GM12865 (cell line): ENCODE results near the gene ANKRD44.

Experiments
- DNase-seq: peaks from one replicate; pipeline ENCODE4 v3.0.0; 2010; ENCODE audit warnings: low read depth
- H3K4me3 ChIP-seq: 2 replicates; pipeline ENCODE4 v1.5.1; 2011; ENCODE audit warnings: mild to moderate bottlenecking, low read depth, low read length, control low read depth
- CTCF ChIP-seq: IDR thresholded peaks from 2 replicates; pipeline ENCODE4 v1.5.1; 2011; ENCODE audit warnings: low read length, control low read depth, low read depth, inconsistent platforms; ENCODE audit not compliant: insufficient read depth; ENCODE audit errors: missing control alignments

Gene ANKRD44

GRCh38 chr2:196967775-196968174 is 342.8 kb downstream of the ANKRD44 start:
- no peak overlapping the region for H3K4me3 ChIP-seq
- no peak for DNase-seq
- no peak for TF ChIP-seq CTCF

GRCh38 chr2:196967116-196967515 is 343.5 kb downstream of the ANKRD44 start:
- no peak for DNase-seq
- H3K4me3 ChIP-seq: no peak overlapping the region

DNA sequence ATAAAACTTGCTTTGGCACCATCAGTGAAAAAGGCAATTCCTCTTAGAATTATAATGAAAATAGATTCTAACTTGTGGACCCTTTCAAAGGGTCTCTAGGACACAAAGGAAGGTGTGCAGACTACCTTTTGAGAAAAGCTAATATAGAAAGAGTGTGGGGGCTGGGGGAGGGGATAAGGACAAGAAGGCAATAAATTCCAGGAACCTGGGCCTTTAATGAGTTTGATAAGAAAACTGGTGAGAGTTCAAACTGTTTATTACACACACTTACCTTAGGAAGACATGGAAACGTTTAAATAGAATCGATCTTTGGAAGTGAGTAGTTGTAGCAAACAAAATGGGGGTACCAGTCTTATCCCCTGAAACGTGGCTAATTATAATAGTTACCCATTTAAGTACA is 344.5 kb downstream of the ANKRD44 start:
- TF ChIP-seq CTCF: no peak
- no peak overlapping the region for H3K4me3 ChIP-seq
- no peak for DNase-seq

More at GRCh38 chr2:196967116-196967515, 343.5 kb downstream of the ANKRD44 start:
- no peak for TF ChIP-seq CTCF

GRCh38 chr2:196965651-196966050 is 344.9 kb downstream of the ANKRD44 start:
- TF ChIP-seq CTCF: no peak

DNA sequence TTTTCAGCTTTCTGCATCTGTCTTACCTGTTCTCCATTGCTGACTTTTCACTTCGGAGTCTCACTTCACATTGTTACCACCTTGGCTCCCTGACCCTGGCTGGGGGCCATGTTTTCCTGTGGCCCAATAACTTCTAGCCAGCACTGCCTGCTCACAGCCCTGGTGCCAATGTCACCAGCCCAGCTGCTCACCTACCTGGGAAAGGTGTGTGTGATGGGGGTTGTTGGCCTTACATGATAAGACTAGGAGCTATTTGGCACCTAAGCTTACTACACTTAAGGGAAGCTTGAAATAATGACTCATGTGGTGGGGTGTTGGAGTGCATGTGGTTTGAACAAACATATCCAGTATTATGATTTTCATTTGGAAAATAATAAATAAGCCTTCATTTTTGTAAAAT is 346.6 kb downstream of the ANKRD44 start:
- H3K4me3 ChIP-seq: no peak overlapping the region
- DNase-seq: no peak
- TF ChIP-seq CTCF: no peak

More at GRCh38 chr2:196965651-196966050, 344.9 kb downstream of the ANKRD44 start:
- H3K4me3 ChIP-seq: no peak overlapping the region
- no peak for DNase-seq

DNA sequence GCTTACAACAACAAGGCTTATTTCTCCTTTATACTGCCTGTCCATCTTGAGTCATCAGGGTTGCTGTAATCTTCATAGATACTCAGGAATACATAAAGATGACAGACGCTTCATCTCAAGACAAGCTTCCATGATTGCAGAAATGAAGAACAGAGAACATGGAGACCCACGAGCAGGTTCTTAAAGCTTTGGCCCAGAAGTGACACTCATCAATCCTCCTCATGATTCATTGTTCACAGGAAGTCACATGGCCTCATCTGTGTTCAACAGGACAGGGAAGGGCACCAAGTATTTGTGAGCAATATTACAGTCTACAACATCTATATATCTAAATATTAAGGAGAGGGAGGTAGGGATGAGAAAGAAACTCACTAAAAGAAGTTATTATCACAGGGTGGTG is 347.5 kb downstream of the ANKRD44 start:
- no peak for TF ChIP-seq CTCF
- no peak overlapping the region for H3K4me3 ChIP-seq
- no peak for DNase-seq

- no peak for DNase-seq
- no peak overlapping the region for H3K4me3 ChIP-seq
- TF ChIP-seq CTCF: no peak
Observed at GRCh38 chr2:196962325-196962724, 348.3 kb downstream of the ANKRD44 start.
